ENCODE data around the gene ATP11B. TPM values are rescaled to one million over a fixed set of nuclear protein-coding genes. Genes with fewer than 3 reads are reported as not detected.
A peak's percentile ranks its signal among the peaks of the same experiment; 100 is the strongest.

ATP11B gene
- 10 to 100 TPM; 53.2 to 58.7 (median 57.0) TPM for polyA plus RNA-seq (ENCODE audit: insufficient read length in 4 of 4)

DNA sequence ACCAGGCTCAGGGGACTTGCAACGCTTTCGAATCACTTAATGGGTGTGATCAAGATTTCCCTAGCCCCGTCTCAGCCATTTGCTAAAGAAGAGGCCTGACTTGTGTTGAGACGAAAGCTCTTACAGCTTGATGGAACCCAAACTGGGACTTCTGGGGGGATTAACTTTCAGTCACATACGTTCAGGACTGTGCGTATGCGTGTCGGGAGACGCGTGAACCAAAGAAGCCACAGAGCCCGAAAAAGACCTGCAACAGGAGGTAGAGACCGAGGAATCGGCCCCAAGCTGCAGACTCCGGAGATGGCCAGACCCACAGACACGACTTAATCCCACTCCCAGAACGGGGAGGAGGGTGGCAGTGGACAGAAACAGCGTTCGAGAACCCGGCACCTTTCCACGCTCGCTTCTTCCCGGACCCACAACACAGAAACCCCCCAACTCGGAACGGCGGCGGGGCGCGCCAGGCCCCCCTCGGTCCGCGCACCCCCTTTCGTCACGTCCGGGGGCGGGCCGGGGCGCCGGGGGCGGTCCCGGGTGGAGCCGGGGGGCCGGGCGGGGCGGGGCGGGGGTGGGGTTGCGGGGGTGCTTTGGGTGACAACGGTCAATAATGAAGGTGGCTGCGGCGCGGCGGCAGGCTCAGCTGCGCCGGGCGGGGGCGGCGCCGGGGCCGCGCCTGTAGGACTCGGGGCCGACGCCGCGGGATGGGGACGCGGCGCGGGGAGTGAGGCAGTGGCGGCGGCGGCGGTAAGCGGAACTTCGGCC is at the start of gene ATP11B:
Gene ATP11B, plus strand, starts transcription at position 604 of the 762 bp plus-strand sequence. CDS start 256 bp downstream, outside the sequence.
- peak in 3 of 4 donors; percentile 62 to 85 (median 76) for DNase-seq (ENCODE audit: low read depth in 4 of 4, low spot score in 2 of 4)

DNA sequence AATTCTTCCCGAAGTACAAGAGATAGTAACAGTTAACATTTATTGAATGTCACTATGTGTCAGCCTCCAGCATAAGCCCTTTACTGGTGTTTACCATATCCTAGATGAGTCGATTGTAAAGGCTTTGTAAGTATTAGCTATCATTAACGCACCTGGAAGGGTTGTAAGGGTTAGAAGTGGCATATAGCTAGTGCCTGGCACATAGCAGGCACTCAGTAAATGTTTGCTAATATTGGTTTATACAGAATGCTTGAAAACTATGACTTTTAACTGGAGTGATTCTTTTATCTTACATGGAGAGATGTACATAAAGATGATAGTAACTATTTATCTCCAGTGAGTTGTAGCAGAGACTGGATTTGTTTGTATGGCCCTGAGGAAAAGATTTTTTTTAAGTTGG is 46.3 kb upstream of the ATP11B start:
- no peak for DNase-seq (ENCODE audit: low read depth in 4 of 4, low spot score in 2 of 4)

GRCh38 chr3:182755308-182755707 is 38.0 kb upstream of the ATP11B start:
- DNase-seq (ENCODE audit: low read depth in 4 of 4, low spot score in 2 of 4) = no peak

DNA sequence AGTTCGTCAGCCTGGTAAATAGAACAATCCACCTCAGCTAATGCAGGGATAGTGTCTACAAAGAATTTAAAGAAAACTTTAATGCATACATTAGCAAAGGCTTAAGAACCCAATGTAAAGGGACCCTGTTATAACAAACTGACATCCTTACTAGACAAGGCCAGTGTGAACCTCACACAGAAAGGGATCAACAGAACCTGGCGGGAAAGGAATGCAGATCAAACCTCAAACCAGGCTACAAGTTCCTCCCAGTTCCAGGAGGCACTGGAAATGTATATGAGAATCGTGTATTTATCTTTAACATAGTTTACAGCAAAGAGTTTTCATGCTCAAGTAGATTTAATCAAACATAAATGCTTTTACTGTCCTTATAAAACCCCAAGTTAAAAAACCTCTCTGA is 37.6 kb upstream of the ATP11B start:
- no peak for DNase-seq (ENCODE audit: low read depth in 4 of 4, low spot score in 2 of 4)

DNA sequence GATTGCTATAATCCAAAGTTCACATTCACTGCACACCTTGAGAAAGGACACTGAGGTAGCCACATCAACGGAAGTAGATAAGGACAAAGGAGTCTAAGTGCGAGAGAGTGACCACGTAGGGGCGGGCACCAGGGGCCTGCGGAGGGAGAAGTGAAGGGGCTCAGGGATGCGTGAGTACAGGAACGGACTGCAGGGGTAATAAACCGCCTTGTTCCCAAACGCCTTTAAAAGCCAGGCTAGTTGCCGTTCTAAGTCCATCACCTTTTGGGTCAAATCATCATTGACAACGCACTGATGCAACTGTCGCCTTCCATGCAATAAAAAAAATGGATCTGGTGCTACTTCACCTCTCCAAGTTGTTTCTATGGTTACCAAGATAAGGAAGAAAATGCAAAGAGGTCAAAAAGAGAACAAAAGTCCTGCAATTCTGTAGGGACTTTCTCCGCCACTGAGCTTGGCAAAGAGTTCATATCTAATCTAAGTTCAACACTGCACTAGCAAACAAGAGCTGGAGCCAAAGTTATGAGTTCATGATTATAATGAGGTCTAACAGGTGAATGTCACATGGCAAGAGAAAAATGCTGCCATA is 32.6 kb upstream of the ATP11B start:
- no peak for DNase-seq (ENCODE audit: low read depth in 4 of 4, low spot score in 2 of 4)

- no peak for DNase-seq (ENCODE audit: low read depth in 4 of 4, low spot score in 2 of 4)
Measured at GRCh38 chr3:182763896-182764295, 29.4 kb upstream of the ATP11B start.

DNA sequence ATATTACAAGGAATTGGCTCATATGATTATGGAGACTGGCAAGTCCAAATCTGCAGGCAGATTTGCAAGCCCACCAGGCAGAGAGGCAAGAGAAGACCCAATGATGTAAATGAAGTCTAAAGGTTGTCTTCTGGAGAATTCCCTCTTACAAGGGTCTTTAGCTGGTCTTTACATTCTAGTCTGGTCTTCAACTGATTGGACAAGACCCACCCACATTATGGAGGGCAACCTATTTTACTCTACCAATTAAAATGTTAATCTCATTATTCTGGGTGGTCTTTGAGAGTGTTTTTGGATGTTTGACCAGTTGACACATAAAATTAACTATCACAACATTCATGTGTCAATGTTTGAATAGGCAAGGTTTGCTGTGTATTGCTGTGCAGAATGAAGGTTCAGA is 28.0 kb upstream of the ATP11B start:
- DNase-seq (ENCODE audit: low read depth in 4 of 4, low spot score in 2 of 4) = no peak

DNA sequence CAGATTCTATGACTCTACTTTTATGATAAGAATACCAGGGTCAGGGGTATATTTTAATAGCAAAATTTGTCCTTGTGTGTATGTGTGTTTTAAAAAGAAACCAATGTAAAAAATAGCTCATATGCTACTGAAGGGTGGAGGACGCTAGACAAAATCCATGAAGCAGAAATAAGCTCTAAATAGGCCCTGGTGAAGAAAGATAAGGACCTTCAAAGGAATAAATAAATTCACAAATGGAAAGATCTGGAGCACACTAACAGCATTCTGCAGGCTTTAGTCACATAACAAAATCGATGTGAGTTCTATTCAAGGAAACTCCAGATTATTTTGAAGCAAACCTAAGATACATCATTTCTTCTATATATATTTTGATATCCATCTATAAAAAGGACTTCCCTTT is 27.2 kb upstream of the ATP11B start:
- DNase-seq (ENCODE audit: low read depth in 4 of 4, low spot score in 2 of 4) = no peak

DNA sequence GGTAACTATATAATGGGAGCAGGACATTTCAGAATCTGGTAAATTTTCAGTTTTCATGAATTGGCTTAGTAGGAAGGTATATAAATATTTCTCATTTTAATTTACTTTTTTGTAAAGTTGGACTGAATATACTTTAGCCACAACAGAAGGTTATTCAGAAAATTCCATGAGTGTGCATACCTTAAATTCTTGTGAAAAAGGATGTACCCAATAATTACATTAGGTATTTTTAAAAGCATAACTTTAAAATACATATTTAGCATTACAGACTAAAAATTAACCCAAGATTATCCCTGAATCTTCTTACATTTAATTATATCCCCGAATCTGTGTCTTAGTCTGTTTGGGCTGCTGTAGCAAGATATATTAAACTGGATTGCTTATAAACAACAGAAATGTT is 24.9 kb upstream of the ATP11B start:
- no peak for DNase-seq (ENCODE audit: low read depth in 4 of 4, low spot score in 2 of 4)

- no peak for DNase-seq (ENCODE audit: low read depth in 4 of 4, low spot score in 2 of 4)
Measured at GRCh38 chr3:182769673-182770072, 23.6 kb upstream of the ATP11B start.

GRCh38 chr3:182782149-182782548 is 11.2 kb upstream of the ATP11B start:
- DNase-seq (ENCODE audit: low read depth in 4 of 4, low spot score in 2 of 4) = no peak

DNA sequence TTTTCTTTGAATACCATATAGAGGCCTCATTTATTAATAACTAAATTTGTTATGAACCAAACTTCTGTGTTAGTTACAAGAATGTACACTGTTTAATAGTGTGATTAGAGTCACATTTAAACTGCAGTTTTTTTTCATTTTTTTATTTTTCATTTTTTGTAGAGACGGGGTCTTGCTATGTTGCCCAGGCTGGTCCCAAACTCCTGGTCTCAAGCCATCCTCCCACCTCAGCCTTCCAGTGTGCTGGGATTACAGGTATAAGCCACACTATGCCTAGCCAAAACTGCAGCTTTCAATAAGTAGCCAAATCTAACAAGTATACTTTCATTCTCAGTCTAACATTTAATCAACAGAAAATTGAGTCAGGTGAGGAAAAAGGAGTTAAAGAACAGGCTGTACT is 10.2 kb upstream of the ATP11B start:
- no peak for DNase-seq (ENCODE audit: low read depth in 4 of 4, low spot score in 2 of 4)

GRCh38 chr3:182784542-182784941 is 8.8 kb upstream of the ATP11B start:
- DNase-seq (ENCODE audit: low read depth in 4 of 4, low spot score in 2 of 4) = no peak

GRCh38 chr3:182785142-182785541 is 8.2 kb upstream of the ATP11B start:
- DNase-seq (ENCODE audit: low read depth in 4 of 4, low spot score in 2 of 4) = no peak

DNA sequence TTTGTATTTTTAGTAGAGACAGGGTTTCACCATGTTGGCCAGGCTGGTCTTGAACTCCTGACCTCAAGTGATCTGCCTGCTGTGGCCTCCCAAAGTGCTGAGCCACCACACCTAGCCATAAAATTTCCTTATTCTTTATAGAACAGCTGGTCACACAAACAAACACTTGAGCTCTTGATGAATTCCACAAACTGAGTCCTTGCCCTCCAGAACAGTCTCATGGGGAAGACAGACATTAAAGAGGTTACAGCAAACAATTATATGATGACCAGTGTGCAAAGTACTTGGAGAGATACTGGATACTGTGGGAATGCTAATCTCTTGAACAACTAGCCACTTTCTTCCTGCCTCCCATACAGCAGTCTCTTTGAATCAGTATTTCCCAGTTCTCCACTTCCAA is 7.5 kb upstream of the ATP11B start:
- DNase-seq (ENCODE audit: low read depth in 4 of 4, low spot score in 2 of 4) = no peak

- no peak for DNase-seq (ENCODE audit: low read depth in 4 of 4, low spot score in 2 of 4)
Measured at GRCh38 chr3:182786564-182787196, 6.6 kb upstream of the ATP11B start.

- DNase-seq (ENCODE audit: low read depth in 4 of 4, low spot score in 2 of 4) = no peak
Measured at GRCh38 chr3:182787302-182788036, 5.8 kb upstream of the ATP11B start.

- DNase-seq (ENCODE audit: low read depth in 4 of 4, low spot score in 2 of 4) = no peak
Measured at GRCh38 chr3:182789371-182789770, 3.9 kb upstream of the ATP11B start.

DNA sequence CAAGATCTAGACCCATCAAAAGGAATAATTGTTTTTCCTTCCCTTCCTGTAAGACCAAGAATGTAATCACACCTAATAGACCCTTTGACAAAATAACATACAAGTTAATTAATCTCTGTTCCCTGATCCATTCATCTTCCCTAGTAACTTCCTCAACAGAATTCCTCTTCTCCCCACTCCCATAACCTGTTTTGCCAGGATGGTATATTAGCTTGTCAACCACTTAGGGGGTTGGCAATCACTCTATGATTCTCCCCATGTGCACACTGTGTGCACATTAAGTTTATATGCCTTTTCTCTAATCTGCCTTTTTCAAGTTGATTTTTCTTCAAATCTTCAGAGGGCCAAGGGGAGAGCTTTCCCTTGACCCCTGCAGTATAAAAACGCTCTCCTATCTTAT is 2.7 kb upstream of the ATP11B start:
- no peak for DNase-seq (ENCODE audit: low read depth in 4 of 4, low spot score in 2 of 4)

GRCh38 chr3:182793663-182794454 is 555 bp downstream of the ATP11B start:
- DNase-seq (ENCODE audit: low read depth in 4 of 4, low spot score in 2 of 4) = peak in 2 of 4 donors; percentile 42 to 60
